Smooth muscle cell (in vitro differentiated cells): ENCODE results near the gene GSE1. TPM values are rescaled to one million over a fixed set of nuclear protein-coding genes. Genes with fewer than 3 reads are reported as not detected.

Experiments used
- DNase-seq: peaks from one replicate; lab custom pipeline; 2025; ENCODE audit not compliant: unreplicated experiment; lab: John Stamatoyannopoulos, UW
- H2AFZ ChIP-seq: fragments of 200-600 bp; sonication (generic); 2 replicates; pipeline ENCODE4 v1.6.0; 2016; ENCODE audit warnings: antibody characterized with exemption, low read depth, mild to moderate bottlenecking
- H3F3A ChIP-seq: fragments of 200-600 bp; sonication (generic); 2 replicates; pipeline ENCODE4 v1.6.0; 2017; ENCODE audit warnings: antibody characterized with exemption, low read depth
- H3K27ac ChIP-seq: fragments of 200-600 bp; sonication (generic); 2 replicates; pipeline ENCODE4 v1.5.1; 2016; ENCODE audit warnings: low read depth, mild to moderate bottlenecking
- H3K27me3 ChIP-seq: fragments of 200-600 bp; sonication (generic); 2 replicates; pipeline ENCODE4 v1.6.1; 2016; ENCODE audit warnings: low read depth, mild to moderate bottlenecking
- H3K36me3 ChIP-seq: fragments of 200-600 bp; sonication (generic); 2 replicates; pipeline ENCODE4 v1.5.1; 2016; ENCODE audit warnings: low read depth
- H3K4me1 ChIP-seq: fragments of 200-600 bp; sonication (generic); 2 replicates; pipeline ENCODE4 v1.5.1; 2016; ENCODE audit warnings: low read depth
- H3K4me2 ChIP-seq: fragments of 200-600 bp; sonication (generic); 2 replicates; pipeline ENCODE4 v1.6.0; 2016; ENCODE audit warnings: mild to moderate bottlenecking
- H3K4me3 ChIP-seq: fragments of 200-600 bp; sonication (generic); 2 replicates; pipeline ENCODE4 v1.5.1; 2016; ENCODE audit warnings: mild to moderate bottlenecking
- H3K79me2 ChIP-seq: fragments of 200-600 bp; sonication (generic); 2 replicates; pipeline ENCODE4 v1.6.0; 2016; ENCODE audit warnings: low read depth, mild to moderate bottlenecking
- H3K9ac ChIP-seq: fragments of 200-600 bp; sonication (generic); 2 replicates; pipeline ENCODE4 v1.6.0; 2016; ENCODE audit warnings: low read depth
- H3K9me3 ChIP-seq: fragments of 200-600 bp; sonication (generic); replicated peaks from 2 replicates; pipeline ENCODE4 v1.5.1; 2016; ENCODE audit warnings: low read depth
- H4K20me1 ChIP-seq: fragments of 200-600 bp; sonication (generic); 2 replicates; pipeline ENCODE4 v1.6.0; 2016; ENCODE audit warnings: low read depth
- WGBS: methylation state at CpG from one replicate; pipeline ENCODE4 v1.1.7; 2016; ENCODE audit warnings: low lambda C conversion rate; 5-methylcytosine and 5-hydroxymethylcytosine counted together
- polyA plus RNA-seq: library from polyadenylated mRNA; unstranded; fragments of >200 nt; fragmentation: Nextera tagmentation; extraction: Ambion mirVana; gene quantifications from 2 replicates; pipeline ENCODE4 v1.2.1, GENCODE V29; 2016
- total RNA-seq: library from RNA; depleted of rRNA; stranded (reverse); fragments of >200 nt; gene quantifications from 2 replicates; pipeline ENCODE4 v1.2.3, GENCODE V29; 2014
- TF ChIP-seq, protein P1 (sequence below): fragments of 200-600 bp; sonication (generic); IDR thresholded peaks from 2 replicates; pipeline ENCODE4 v1.5.1; 2017; ENCODE audit warnings: borderline replicate concordance, mild to moderate bottlenecking, antibody characterized with exemption; ENCODE audit not compliant: insufficient read depth, poor library complexity, severe bottlenecking

The GSE1 gene
- total and polyA plus RNA-seq, 2 experiments from 2014 or later = 13.6 to 27.7 TPM

DNA sequence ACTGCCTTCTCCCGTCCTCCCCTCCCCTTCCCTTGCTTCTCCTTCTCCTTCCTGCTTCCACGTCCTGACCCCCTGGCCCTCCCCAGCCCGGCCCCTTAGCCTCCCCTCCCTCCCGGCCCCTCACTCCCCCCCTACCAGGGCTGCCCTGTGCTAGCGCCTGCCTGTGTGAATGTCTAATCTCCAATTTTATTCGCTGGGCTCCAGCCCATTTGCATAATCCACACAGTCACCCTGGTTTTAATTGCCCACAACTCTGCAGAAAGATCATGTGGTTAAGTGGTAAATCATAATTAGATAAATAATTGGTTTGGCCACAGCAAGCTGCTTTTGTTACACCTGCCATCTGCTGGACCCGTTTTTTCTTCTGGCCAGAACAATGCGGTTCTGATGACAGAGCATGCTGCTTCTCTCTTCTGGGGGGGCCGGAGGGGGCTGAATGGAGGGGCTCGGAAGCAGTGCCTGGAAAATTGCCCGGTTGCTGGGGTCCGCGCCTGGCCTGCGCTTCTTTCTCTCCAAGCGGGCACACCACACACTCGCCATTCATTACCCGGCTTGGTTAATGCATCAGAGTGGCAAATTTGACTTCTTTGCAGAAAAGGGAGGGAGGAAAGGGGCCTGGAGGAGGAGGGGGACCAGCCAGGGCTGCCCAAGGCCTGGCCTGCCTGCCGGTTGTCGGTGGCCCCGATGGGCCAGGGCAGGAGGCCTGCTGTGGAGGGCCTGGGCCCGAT lies 19.5 kb upstream of the GSE1 start:
- TF ChIP-seq, protein P1, sequence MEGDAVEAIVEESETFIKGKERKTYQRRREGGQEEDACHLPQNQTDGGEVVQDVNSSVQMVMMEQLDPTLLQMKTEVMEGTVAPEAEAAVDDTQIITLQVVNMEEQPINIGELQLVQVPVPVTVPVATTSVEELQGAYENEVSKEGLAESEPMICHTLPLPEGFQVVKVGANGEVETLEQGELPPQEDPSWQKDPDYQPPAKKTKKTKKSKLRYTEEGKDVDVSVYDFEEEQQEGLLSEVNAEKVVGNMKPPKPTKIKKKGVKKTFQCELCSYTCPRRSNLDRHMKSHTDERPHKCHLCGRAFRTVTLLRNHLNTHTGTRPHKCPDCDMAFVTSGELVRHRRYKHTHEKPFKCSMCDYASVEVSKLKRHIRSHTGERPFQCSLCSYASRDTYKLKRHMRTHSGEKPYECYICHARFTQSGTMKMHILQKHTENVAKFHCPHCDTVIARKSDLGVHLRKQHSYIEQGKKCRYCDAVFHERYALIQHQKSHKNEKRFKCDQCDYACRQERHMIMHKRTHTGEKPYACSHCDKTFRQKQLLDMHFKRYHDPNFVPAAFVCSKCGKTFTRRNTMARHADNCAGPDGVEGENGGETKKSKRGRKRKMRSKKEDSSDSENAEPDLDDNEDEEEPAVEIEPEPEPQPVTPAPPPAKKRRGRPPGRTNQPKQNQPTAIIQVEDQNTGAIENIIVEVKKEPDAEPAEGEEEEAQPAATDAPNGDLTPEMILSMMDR = no peak
- H3K27me3 ChIP-seq = no peaks in the 10 kb centered on the region
- no peak overlapping the region for H3K4me3 ChIP-seq
- DNase-seq = no peak
- H3K27ac ChIP-seq = no peak overlapping the region
- H3K9me3 ChIP-seq = no peaks in the 10 kb centered on the region
- H2AFZ ChIP-seq = no peak overlapping the region
- H3F3A ChIP-seq = no peaks in the 10 kb centered on the region
- H3K4me2 ChIP-seq = no peak overlapping the region
- peaks cover 22% of the 10 kb centered on the region for H3K79me2 ChIP-seq
- H3K9ac ChIP-seq = no peak overlapping the region
- H4K20me1 ChIP-seq = peaks cover 83% of the 10 kb centered on the region
- H3K4me1 ChIP-seq = peaks cover 20% of the 10 kb centered on the region
- H3K36me3 ChIP-seq = no peaks in the 10 kb centered on the region
- 75% methylated on average over 18 of the region's 21 CpGs for WGBS

DNA sequence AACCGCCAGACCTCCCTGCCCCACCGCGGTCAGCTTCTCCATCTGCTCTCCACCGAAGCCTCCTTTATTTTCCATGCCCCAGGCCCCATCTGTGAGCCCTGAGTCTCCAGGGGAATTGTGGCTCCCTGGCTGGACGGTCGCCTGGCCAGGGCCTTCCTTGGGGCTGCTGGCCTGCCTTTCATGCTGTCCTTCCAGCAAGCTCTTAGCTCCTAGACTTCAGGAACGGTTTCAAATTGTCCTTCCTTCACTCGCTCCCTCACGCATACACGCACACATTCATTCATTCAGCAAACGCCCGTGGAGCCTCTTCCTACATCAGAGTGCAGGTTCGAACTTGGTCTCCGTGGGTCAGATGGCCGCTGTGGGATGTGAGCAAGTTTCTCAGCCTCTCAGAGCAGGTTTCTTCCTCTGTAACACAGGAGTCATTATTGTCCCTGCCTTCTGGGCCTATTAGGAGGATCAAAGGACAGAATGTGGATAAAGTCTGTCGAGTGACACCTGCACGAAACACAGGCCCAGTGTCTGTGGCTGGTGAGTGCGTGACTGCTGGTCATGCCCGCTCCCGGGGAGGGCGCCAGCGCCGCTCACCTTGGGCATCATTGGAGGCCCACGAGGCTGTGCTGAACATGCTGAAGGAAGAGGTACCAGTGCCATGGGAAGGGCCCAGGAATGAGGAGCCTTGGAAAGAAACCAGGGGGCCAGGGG lies 18.7 kb upstream of the GSE1 start:
- Histone ChIP-seq H3K27me3 (no peaks in the 10 kb centered on the region), H3K4me1 (peaks cover 18% of the 10 kb centered on the region), H3K9me3 (no peaks in the 10 kb centered on the region), H3K9ac (no peak overlapping the region), H3K36me3 (no peaks in the 10 kb centered on the region), H3K27ac (no peak overlapping the region), H3K4me3 (no peak overlapping the region), H3K79me2 (peaks cover 16% of the 10 kb centered on the region), H3K4me2 (no peak overlapping the region), H2AFZ (no peak overlapping the region), H4K20me1 (peaks cover 84% of the 10 kb centered on the region), H3F3A (no peaks in the 10 kb centered on the region)
- TF ChIP-seq, protein P1 = no peak
- no peak for DNase-seq
- 86% methylated on average over 24 of the region's 24 CpGs for WGBS

DNA sequence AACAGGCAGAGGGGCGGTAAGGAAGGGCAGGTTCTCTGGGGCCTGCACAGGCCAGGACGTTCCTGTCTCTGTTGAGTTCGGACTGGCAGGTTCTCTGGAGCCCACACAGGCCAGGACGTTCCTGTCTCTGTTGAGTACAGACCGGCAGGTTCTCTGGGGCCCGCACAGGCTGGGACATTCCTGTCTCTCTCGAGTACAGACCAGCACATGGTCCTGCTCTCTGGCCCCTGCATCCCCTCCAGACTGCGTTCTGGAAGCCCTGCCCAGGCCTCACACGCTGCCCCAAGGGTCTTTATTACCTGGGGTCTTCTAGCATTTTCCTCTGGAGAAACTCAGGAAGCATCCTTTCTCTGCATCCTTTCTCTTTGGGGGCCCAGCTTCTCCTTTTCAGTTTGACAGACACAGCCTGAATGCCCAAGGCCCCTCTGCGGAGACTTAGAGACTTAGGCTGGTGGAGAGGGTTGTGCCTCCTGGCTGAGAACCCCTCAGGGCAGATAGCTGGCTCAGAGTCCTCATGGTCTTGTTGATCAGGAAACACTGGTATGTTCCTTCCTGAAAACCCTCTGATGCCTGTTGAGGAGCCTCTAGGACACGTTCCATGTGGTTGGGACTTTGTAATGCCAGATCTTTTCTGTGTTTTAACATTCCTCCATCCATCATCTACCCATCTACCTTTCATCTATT lies 18.0 kb upstream of the GSE1 start:
- H3K9ac ChIP-seq = no peak overlapping the region
- TF ChIP-seq, protein P1 = no peak
- H3K4me1 ChIP-seq = peaks cover 18% of the 10 kb centered on the region
- no peaks in the 10 kb centered on the region for H3F3A ChIP-seq
- H2AFZ ChIP-seq = no peak overlapping the region
- H3K27ac ChIP-seq = no peak overlapping the region
- peaks cover 12% of the 10 kb centered on the region for H3K79me2 ChIP-seq
- H3K27me3 ChIP-seq = no peaks in the 10 kb centered on the region
- WGBS = 87% methylated on average over 11 of the region's 11 CpGs
- H3K4me2 ChIP-seq = no peak overlapping the region
- H3K9me3 ChIP-seq = no peaks in the 10 kb centered on the region
- no peak for DNase-seq
- H4K20me1 ChIP-seq = peaks cover 91% of the 10 kb centered on the region
- H3K4me3 ChIP-seq = no peak overlapping the region
- no peaks in the 10 kb centered on the region for H3K36me3 ChIP-seq
